Muscle layer of duodenum (tissue), 2 donors: ENCODE results near the gene SLC35E2B.

ENCODE experiments used
- H3K27ac ChIP-seq: one replicate; pipeline ENCODE4 v1.7.0; 2013; ENCODE audit warnings: mild to moderate bottlenecking, low read length
- H3K27me3 ChIP-seq: one replicate; pipeline ENCODE4 v1.7.0; 2013; ENCODE audit warnings: low read depth, mild to moderate bottlenecking, control low read depth, low read length
- H3K36me3 ChIP-seq, 2 donors: one replicate each; pipeline ENCODE4 v1.7.0; 2013; ENCODE audit warnings: low read length in 2 of 2, control low read depth in 1 of 2, mild to moderate bottlenecking in 1 of 2; ENCODE audit not compliant: insufficient read depth in 2 of 2, control insufficient read depth in 1 of 2
- H3K4me1 ChIP-seq, 2 donors: one replicate each; pipeline ENCODE4 v1.7.0; 2013; ENCODE audit warnings: low read length in 2 of 2, mild to moderate bottlenecking in 2 of 2, control low read depth in 1 of 2, moderate library complexity in 1 of 2; ENCODE audit not compliant: insufficient read depth in 2 of 2, control insufficient read depth in 1 of 2
- H3K4me3 ChIP-seq, 2 donors: one replicate each; pipeline ENCODE4 v1.7.0; 2013; ENCODE audit warnings: low read length in 2 of 2, low read depth in 1 of 2, mild to moderate bottlenecking in 1 of 2
- H3K9me3 ChIP-seq, 2 donors: one replicate each; pipeline ENCODE4 v1.7.0; 2013; ENCODE audit warnings: low read length in 2 of 2, control low read depth in 1 of 2, mild to moderate bottlenecking in 1 of 2; ENCODE audit not compliant: control insufficient read depth in 1 of 2
- donor health status: healthy.

Gene SLC35E2B

GRCh38 chr1:1630965-1631781, 61.4 kb downstream of the SLC35E2B start:
- H3K27me3 ChIP-seq: no peaks in the 10 kb centered on the region
- H3K4me1 ChIP-seq: peaks cover 0 to 15% of the 10 kb centered on the region in 2 donors
- H3K27ac ChIP-seq: no peak overlapping the region
- peak overlapping the region in 1 of 2 donors; percentile 28 for H3K4me3 ChIP-seq
- H3K36me3 ChIP-seq: peaks cover 0 to 18% of the 10 kb centered on the region in 2 donors
- H3K9me3 ChIP-seq: no peaks in the 10 kb centered on the region

DNA sequence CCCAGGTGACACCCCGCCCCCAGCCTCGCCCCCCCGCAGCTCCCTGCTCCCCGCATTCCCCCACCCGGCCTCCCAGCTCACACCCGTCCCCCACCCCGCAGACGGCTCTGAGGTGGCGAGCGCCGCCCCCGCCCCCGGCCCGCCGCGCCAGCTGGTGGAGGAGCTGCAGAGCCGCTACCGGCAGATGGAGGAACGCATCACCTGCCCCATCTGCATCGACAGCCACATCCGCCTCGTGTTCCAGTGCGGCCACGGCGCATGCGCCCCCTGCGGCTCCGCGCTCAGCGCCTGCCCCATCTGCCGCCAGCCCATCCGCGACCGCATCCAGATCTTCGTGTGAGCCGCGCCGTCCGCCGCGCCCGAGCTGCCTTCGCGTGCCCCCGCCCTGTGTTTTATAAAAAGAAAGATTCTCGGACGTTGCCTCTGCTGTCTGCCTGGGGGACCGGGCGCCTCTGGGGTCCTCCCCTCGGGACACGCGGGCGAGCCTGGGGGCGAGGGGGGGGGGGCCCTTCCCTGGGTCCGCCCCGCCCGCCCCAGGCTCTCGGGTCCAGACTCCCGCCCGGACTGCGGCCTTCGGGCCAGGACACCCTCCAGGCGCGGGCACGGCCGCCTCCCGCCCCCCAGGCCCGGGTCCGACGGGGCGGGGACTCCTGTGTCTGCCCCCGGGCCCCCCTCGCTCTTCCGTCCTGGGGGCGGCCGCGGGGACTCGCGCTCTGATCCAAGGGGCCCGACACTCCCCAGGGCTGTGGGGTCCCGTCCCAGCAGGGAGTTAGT, 62.2 kb downstream of the SLC35E2B start:
- H3K36me3 ChIP-seq: peaks cover 0 to 18% of the 10 kb centered on the region in 2 donors
- H3K9me3 ChIP-seq: no peaks in the 10 kb centered on the region
- H3K27me3 ChIP-seq: no peaks in the 10 kb centered on the region
- no peak overlapping the region for H3K27ac ChIP-seq
- H3K4me1 ChIP-seq: peaks cover 0 to 15% of the 10 kb centered on the region in 2 donors
- H3K4me3 ChIP-seq: peak overlapping the region in 1 of 2 donors; percentile 26

DNA sequence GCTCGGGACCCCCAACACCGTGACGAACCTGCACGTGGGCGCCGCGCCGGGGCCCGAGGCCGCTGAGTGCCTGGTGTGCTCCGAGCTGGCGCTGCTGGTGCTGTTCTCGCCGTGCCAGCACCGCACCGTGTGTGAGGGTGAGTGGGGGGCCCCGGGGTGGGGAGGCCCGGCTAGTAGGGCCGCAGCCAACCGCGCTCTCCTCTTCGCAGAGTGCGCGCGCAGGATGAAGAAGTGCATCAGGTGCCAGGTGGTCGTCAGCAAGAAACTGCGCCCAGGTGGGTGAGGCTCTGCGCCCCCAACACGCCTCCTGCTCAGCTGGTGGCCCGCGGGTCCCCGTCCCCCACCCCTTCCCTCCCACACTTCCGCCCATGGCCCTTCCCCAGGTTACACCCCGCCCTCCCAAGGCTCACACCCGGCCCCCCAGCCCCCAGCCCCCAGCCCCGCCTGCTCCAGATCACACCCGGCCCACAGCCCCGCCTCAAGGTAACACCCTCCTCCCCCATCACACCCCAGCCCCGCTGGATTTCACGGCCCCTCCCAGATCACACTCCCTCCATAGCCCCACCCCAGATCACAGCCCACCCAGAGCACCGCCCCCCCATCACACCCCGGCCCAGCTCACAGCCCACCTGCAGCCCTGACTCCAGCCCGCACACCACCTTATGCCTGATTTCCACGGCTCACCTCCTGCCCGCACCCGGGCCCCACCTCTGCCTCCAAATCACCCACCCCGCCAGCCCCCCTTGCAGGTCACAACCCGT, 63.0 kb downstream of the SLC35E2B start:
- Histone ChIP-seq H3K4me1 (peaks cover 0 to 15% of the 10 kb centered on the region in 2 donors), H3K27ac (no peak overlapping the region), H3K4me3 (no peak overlapping the region), H3K9me3 (no peaks in the 10 kb centered on the region), H3K36me3 (peaks cover 0 to 18% of the 10 kb centered on the region in 2 donors), H3K27me3 (no peaks in the 10 kb centered on the region)

DNA sequence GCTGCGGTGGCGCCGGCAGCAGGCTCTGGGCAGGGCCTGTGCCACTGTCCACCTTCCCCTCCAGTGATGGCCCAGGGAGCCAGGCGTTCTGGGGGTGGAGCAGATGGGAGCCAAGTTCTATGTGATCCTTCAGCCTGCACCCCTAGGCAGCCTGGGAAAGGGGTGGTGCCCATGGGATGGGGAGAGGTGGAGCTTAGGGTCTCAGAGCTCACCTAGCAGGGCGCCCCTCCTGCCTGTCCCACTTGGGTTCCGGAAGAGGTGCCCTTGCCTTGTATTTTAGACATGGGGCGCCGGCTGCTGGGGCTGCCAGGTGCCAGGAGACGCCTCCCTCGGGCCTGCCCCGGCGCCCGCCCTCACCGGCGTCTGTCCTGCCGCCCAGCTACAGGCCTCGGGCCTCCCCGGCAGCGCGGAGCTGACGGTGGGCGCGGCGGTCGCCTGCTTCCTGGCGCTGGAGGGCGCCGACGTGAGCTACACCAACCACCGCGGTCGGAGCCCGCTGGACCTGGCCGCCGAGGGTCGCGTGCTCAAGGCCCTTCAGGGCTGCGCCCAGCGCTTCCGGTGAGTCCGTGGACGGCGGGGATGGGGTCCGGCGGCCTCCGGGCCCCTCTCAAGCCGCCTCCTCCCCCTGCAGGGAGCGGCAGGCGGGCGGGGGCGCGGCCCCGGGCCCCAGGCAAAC, 63.7 kb downstream of the SLC35E2B start:
- Histone ChIP-seq H3K9me3 (no peaks in the 10 kb centered on the region), H3K27ac (no peak overlapping the region), H3K27me3 (no peaks in the 10 kb centered on the region), H3K4me1 (peaks cover 0 to 15% of the 10 kb centered on the region in 2 donors), H3K36me3 (peaks cover 0 to 24% of the 10 kb centered on the region in 2 donors), H3K4me3 (no peak overlapping the region)

GRCh38 chr1:1627829-1628753, 64.5 kb downstream of the SLC35E2B start:
- Histone ChIP-seq H3K36me3 (peaks cover 0 to 29% of the 10 kb centered on the region in 2 donors), H3K9me3 (no peaks in the 10 kb centered on the region), H3K4me1 (peaks cover 0 to 15% of the 10 kb centered on the region in 2 donors), H3K27me3 (no peaks in the 10 kb centered on the region), H3K27ac (no peak overlapping the region), H3K4me3 (no peak overlapping the region)

DNA sequence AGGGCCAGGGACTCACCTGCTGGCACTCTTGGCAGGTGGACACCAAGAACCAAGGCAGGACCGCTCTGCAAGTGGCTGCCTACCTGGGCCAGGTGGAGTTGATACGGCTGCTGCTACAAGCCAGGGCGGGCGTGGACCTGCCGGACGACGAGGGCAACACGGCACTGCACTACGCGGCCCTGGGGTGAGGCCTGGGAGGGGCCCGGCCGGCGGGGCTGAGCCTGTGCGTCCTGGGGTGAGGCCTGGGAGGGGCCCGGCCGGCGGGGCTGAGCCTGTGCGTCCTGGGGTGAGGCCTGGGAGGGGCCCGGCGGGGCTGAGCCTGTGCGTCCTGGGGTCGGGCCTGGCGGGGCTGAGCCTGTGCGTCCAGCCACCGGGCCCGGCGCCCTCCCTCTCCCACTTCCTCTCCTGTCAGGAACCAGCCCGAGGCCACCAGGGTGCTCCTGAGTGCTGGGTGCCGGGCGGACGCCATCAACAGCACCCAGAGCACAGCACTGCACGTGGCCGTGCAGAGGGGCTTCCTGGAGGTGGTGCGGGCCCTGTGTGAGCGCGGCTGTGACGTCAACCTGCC, 65.2 kb downstream of the SLC35E2B start:
- Histone ChIP-seq H3K4me1 (peaks cover 0 to 15% of the 10 kb centered on the region in 2 donors), H3K27ac (no peak overlapping the region)

DNA sequence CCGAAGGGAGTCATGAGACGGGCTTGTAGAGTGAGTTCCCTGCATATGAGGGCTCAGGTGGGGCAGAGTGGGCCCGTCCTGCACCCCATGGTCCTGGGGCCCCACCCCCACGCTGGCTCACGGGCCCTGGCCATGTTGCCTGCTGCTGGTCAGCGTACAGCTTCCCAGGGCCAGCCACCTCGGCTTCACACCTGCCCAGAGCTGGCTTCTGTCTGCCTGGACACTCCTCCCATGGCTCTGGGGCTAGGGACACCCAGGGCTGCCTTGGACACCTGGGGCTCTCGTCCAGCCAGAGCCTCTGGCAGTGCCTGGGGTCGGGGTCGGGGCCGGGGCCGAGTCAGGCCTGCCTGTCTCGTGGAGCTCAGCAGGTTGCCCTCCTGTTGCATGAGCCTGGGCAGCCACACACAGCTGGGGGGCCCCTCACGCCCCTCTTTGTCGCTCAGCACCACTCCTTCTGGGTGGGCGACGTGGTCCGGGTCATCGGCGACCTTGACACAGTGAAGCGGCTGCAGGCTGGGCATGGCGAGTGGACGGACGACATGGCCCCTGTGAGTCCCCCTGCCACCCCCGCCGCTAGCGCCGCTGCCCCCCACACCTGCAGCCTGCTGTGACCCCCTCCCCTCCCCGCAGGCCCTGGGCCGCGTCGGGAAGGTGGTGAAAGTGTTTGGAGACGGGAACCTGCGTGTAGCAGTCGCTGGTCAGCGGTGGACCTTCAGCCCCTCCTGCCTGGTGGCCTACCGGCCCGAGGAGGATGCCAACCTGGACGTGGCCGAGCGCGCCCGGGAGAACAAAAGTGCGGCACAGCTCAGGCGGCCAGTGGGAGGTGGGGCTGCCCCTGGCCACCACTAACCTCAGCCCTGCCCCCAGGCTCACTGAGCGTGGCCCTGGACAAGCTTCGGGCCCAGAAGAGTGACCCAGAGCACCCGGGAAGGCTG, 66.1 kb downstream of the SLC35E2B start:
- H3K36me3 ChIP-seq: peaks cover 0 to 29% of the 10 kb centered on the region in 2 donors
- no peak overlapping the region for H3K27ac ChIP-seq
- H3K4me3 ChIP-seq: no peak overlapping the region
- no peaks in the 10 kb centered on the region for H3K9me3 ChIP-seq
- peaks cover 0 to 6% of the 10 kb centered on the region in 2 donors for H3K4me1 ChIP-seq
- H3K27me3 ChIP-seq: no peaks in the 10 kb centered on the region

More for the DNA sequence above, 65.2 kb downstream of the SLC35E2B start:
- Histone ChIP-seq H3K36me3 (peaks cover 0 to 29% of the 10 kb centered on the region in 2 donors), H3K9me3 (no peaks in the 10 kb centered on the region), H3K27me3 (no peaks in the 10 kb centered on the region), H3K4me3 (no peak overlapping the region)

GRCh38 chr1:1625824-1626206, 66.8 kb downstream of the SLC35E2B start:
- Histone ChIP-seq H3K36me3 (peaks cover 0 to 29% of the 10 kb centered on the region in 2 donors), H3K27me3 (no peaks in the 10 kb centered on the region)

DNA sequence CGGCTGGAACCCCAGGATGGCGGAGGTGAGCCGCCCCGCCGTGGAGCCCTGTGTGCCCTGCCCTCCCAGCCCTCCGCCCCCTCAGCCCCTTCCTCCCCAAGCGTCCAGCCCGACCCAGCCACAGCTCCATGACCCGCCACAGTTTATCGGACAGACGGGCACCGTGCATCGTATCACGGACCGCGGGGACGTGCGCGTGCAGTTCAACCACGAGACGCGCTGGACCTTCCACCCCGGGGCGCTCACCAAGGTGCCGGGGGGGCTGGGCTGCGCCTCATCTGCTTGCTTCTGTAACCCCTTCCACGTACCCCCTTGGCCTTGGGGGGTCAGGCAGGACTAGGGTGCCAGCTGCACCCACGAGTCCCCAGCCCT, 67.2 kb downstream of the SLC35E2B start:
- H3K9me3 ChIP-seq: no peaks in the 10 kb centered on the region
- H3K4me3 ChIP-seq: no peak overlapping the region
- H3K27ac ChIP-seq: no peak overlapping the region
- H3K36me3 ChIP-seq: peaks cover 0 to 29% of the 10 kb centered on the region in 2 donors
- no peaks in the 10 kb centered on the region for H3K27me3 ChIP-seq
- peaks cover 0 to 2% of the 10 kb centered on the region in 2 donors for H3K4me1 ChIP-seq

More at GRCh38 chr1:1625824-1626206, 66.8 kb downstream of the SLC35E2B start:
- Histone ChIP-seq H3K4me1 (peaks cover 0 to 6% of the 10 kb centered on the region in 2 donors), H3K4me3 (no peak overlapping the region), H3K9me3 (no peaks in the 10 kb centered on the region), H3K27ac (no peak overlapping the region)
